HepG2 (cell line): ENCODE results near the gene SOX5. TPM values are rescaled to one million over a fixed set of nuclear protein-coding genes. Genes with fewer than 3 reads are reported as not detected.

Source experiments
- ATAC-seq: fragments of 200-7000 bp; cut with Tn5 transposase; 3 replicates; pipeline ENCODE4 v1.9.1; 2020; ENCODE audit warnings: mild to moderate bottlenecking, moderate library complexity
- BruUV-seq: library from RNA; stranded (reverse); fragments of 400-500 nt; replicated peaks from 2 replicates; lab custom pipeline; 2021; lab: Mats Ljungman, UMichigan
- CTCF ChIA-PET: fragments of 300-600 bp; formaldehyde crosslinking; extraction: SDS; loops from one replicate; lab custom pipeline; 2021; ENCODE audit warnings: low total read pairs, inconsistent platforms, low intra/inter-chr PET ratio; lab: Yijun Ruan, JAX
- POLR2A ChIA-PET: fragments of 350-600 bp; sonication (Branson Sonifier 250); formaldehyde crosslinking; loops from one replicate; lab custom pipeline; 2020; ENCODE audit warnings: antibody characterized with exemption, inconsistent platforms; lab: Yijun Ruan, JAX
- DNase-seq: peaks from one replicate; pipeline ENCODE4 v3.0.0-alpha.2; 2015; ENCODE audit warnings: low spot score
- FAIRE-seq: peaks from 3 replicates; lab custom pipeline; 2011; peaks lifted over from hg19 to GRCh38; lab: Jason Lieb, UNC
- H2AFZ ChIP-seq: one replicate; pipeline ENCODE4 v1.6.1; 2011; ENCODE audit warnings: low read length, inconsistent platforms
- H3K27ac ChIP-seq: fragments of 300-600 bp; 3 replicates; pipeline ENCODE4 v1.8.0; 2011; ENCODE audit warnings: mixed run types, mild to moderate bottlenecking, mixed read lengths, low read length, inconsistent platforms; ENCODE audit not compliant: insufficient read depth; ENCODE audit errors: extremely low read length
- H3K27me3 ChIP-seq, 2 experiments: fragments of 200-600 bp in 1 of 2; 2 replicates in 1 of 2; 3 replicates in 1 of 2; pipeline versions ENCODE4 v1.6.0 to v1.8.0; 2011; ENCODE audit warnings: low read length in 2 of 2, mild to moderate bottlenecking in 2 of 2, moderate library complexity in 2 of 2, inconsistent platforms in 1 of 2; ENCODE audit not compliant: insufficient read depth in 2 of 2, control insufficient read depth in 1 of 2
- H3K36me3 ChIP-seq, 2 experiments: fragments of 200-600 bp in 1 of 2; replicated peaks in 1 of 2; 2 replicates in 1 of 2; 3 replicates in 1 of 2; pipeline versions ENCODE4 v1.5.1 to v1.8.0; 2011; ENCODE audit warnings: low read length in 2 of 2, inconsistent platforms in 1 of 2; ENCODE audit not compliant: insufficient read depth in 2 of 2, control insufficient read depth in 1 of 2
- H3K4me1 ChIP-seq: 2 replicates; pipeline ENCODE4 v1.5.1; 2012; ENCODE audit warnings: low read length, inconsistent platforms; ENCODE audit not compliant: insufficient read depth
- H3K4me2 ChIP-seq: 2 replicates; pipeline ENCODE4 v1.6.0; 2011; ENCODE audit warnings: low read depth, low read length, inconsistent platforms
- H3K4me3 ChIP-seq, 3 experiments: fragments of 200-600 bp in 1 of 3; sonication (generic), shearing (Covaris generic) in 1 of 3; replicated peaks in 1 of 3; 2 replicates each; pipeline ENCODE4 v1.5.1; 2011 to 2016; ENCODE audit warnings: low read length in 3 of 3, inconsistent platforms in 2 of 3, low read depth in 2 of 3, mild to moderate bottlenecking in 2 of 3, control low read depth in 1 of 3, mixed read lengths in 1 of 3; ENCODE audit not compliant: insufficient read depth in 1 of 3
- H3K79me2 ChIP-seq: one replicate; pipeline ENCODE4 v1.6.1; 2011; ENCODE audit warnings: low read length, inconsistent platforms; ENCODE audit not compliant: insufficient read depth
- H3K9ac ChIP-seq: 2 replicates; pipeline ENCODE4 v1.6.0; 2011; ENCODE audit warnings: mild to moderate bottlenecking, low read depth, low read length, inconsistent platforms; ENCODE audit not compliant: insufficient read depth
- H3K9me3 ChIP-seq: 2 replicates; pipeline ENCODE4 v1.5.1; 2012; ENCODE audit warnings: mild to moderate bottlenecking, low read length
- H4K20me1 ChIP-seq: 2 replicates; pipeline ENCODE4 v1.6.0; 2011; ENCODE audit warnings: inconsistent platforms, mild to moderate bottlenecking, low read length, moderate library complexity; ENCODE audit not compliant: insufficient read depth
- ARID2 ChIP-seq: sonication (generic); formaldehyde crosslinking; IDR thresholded peaks from 2 replicates; pipeline ENCODE4 v1.8.1; 2022; ENCODE audit warnings: mild to moderate bottlenecking, missing genetic modification reagents, borderline replicate concordance
- ONECUT2 ChIP-seq: sonication (generic); formaldehyde crosslinking; IDR thresholded peaks from 2 replicates; pipeline ENCODE4 v1.4.0; 2020; ENCODE audit warnings: missing genetic modification reagents
- POGZ ChIP-seq: sonication (generic); formaldehyde crosslinking; IDR thresholded peaks from 2 replicates; pipeline ENCODE4 v1.4.0; 2020; ENCODE audit warnings: mild to moderate bottlenecking, missing genetic modification reagents
- RBM22 ChIP-seq: fragments of 200-400 bp; formaldehyde crosslinking; optimal IDR thresholded peaks from 2 replicates; pipeline ENCODE3; 2017; ENCODE audit warnings: mild to moderate bottlenecking, low read length, moderate library complexity
- ZNF18 ChIP-seq: sonication (generic); formaldehyde crosslinking; IDR thresholded peaks from 2 replicates; pipeline ENCODE4 v1.8.0; 2022; ENCODE audit warnings: mild to moderate bottlenecking, missing genetic modification reagents; ENCODE audit not compliant: insufficient replicate concordance
- ZNF264 ChIP-seq: sonication (generic); formaldehyde crosslinking; IDR thresholded peaks from 2 replicates; pipeline ENCODE4 v1.4.0; 2020; ENCODE audit warnings: missing genetic modification reagents
- WGBS: methylation state at CpG from one replicate; pipeline ENCODE4 v1.1.6; 2017; ENCODE audit warnings: low lambda C conversion rate; 5-methylcytosine and 5-hydroxymethylcytosine counted together
- in situ Hi-C: cut with HindIII; loops from 2 replicates; pipeline ENCODE4 v1.10.0; 2017; ENCODE audit warnings: low pct_unique_long_range_greater_than_20kb; ENCODE audit not compliant: extremely low pct_ligation_motif_present
- intact Hi-C: fragments of 100-400 bp; cut with micrococcal nuclease; formaldehyde crosslinking; loops from one replicate; pipeline ENCODE4 v1.10.0; 2022; ENCODE audit not compliant: unreplicated experiment
- polyA plus RNA-seq, 8 experiments: library from polyadenylated mRNA; depleted of rRNA in 3 of 8; stranded (reverse) in 7 of 8; unstranded in 1 of 8; fragments of >200 nt; fragmentation: Illumina TruSeq in 4 of 8; extraction: Trizol in 4 of 8; gene quantifications; 2 replicates each; pipeline versions ENCODE4 v1.2.1 to v1.2.3, GENCODE V29; 2011 to 2016; ENCODE audit warnings: low read depth in 4 of 8, missing spikeins in 1 of 8, mixed read lengths in 1 of 8; ENCODE audit not compliant: insufficient read depth in 1 of 8
- total RNA-seq, 5 experiments: library from RNA; depleted of rRNA; stranded (reverse); fragments of >200 nt; fragmentation: Illumina TruSeq; extraction: Trizol; gene quantifications; 2 replicates each; pipeline ENCODE4 v1.2.3, GENCODE V29; 2016; ENCODE audit warnings: low read depth in 1 of 5
- TF ChIP-seq, protein P1 (sequence below): sonication (generic); formaldehyde crosslinking; IDR thresholded peaks from 2 replicates; pipeline ENCODE4 v1.8.1; 2023; ENCODE audit warnings: mild to moderate bottlenecking, moderate library complexity, missing genetic modification reagents
- TF ChIP-seq, protein P2 (sequence below): sonication (generic); formaldehyde crosslinking; IDR thresholded peaks from 2 replicates; pipeline ENCODE4 v1.5.0; 2020; ENCODE audit warnings: missing genetic modification reagents
- TF ChIP-seq, protein P3 (sequence below): sonication (generic); formaldehyde crosslinking; conservative IDR thresholded peaks from 2 replicates; pipeline ENCODE4 v1.4.0; 2020; ENCODE audit warnings: mild to moderate bottlenecking, missing genetic modification reagents, moderate library complexity

SOX5 gene
- total and polyA plus RNA-seq, 2 of the 13 experiments (the other 11 are each of a cell fraction or from before 2014, with no cell fraction given): 18.5 to 76.4 TPM

DNA sequence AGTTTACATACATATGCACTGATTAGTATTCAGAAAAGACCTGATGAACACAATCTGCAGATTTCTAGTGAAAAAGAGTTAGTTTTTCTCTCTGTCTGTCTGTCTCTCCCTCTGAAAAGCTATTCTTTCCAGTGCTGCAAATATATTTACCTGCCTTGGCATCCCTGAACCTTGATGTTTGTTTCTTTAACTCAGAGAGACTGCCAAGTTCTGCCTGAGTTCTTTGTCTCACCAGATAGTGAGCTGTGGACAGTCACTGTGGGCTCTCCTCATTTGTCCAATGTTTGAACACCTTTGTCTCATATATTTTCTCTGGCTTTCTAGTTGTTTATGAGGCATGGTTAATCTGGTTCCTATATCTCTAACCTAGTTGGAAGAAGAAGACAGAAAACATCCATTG lies 250.4 kb downstream of the SOX5 start:
- H3K79me2 ChIP-seq: no peaks in the 10 kb centered on the region
- no TSS peak for BruUV-seq
- ChIA-PET CTCF (no interaction called here), POLR2A (no interaction called here)
- in situ Hi-C loops: no loop called here
- TF ChIP-seq ARID2 (CRISPR knock-in tag): no peak
- TF ChIP-seq, protein P1, sequence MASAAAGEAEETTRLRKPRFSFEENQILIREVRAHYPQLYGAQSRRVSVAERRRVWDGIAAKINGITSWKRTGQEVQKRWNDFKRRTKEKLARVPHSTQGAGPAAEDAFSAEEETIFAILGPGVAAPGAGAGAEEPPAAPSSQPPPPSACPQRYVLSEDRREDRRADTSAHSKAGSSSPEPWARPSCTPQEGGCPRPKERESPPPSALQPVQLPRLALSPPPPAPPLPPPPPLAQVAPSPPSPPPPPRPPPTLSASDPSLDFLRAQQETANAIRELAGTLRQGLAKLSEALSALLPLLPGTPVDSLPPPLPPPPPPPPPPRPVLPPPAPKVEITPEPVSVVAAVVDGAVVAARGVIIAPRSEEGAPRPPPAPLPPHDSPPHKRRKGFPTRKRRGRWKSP: no peak
- TF ChIP-seq RBM22: peak; percentile 37
- no peak for TF ChIP-seq ZNF18
- no peak for TF ChIP-seq ZNF264 (CRISPR knock-in tag)
- H3K4me3 ChIP-seq: no peak overlapping the region
- H3K4me2 ChIP-seq: no peak overlapping the region
- H3K27me3 ChIP-seq: no peaks in the 10 kb centered on the region
- intact Hi-C loops: no loop called here
- H3K9me3 ChIP-seq: no peaks in the 10 kb centered on the region
- no peak overlapping the region for H3K27ac ChIP-seq
- no peak for DNase-seq
- H3K36me3 ChIP-seq: peaks cover 1 to 3% of the 10 kb centered on the region in 2 experiments; a peak in 2 of 5 replicates
- H3K9ac ChIP-seq: no peak overlapping the region
- H2AFZ ChIP-seq: no peak overlapping the region
- no peaks in the 10 kb centered on the region; the same call in 1 of the 2 replicates for H3K4me1 ChIP-seq
- no peak for ATAC-seq
- no peaks in the 10 kb centered on the region for H4K20me1 ChIP-seq
- no peak for FAIRE-seq

DNA sequence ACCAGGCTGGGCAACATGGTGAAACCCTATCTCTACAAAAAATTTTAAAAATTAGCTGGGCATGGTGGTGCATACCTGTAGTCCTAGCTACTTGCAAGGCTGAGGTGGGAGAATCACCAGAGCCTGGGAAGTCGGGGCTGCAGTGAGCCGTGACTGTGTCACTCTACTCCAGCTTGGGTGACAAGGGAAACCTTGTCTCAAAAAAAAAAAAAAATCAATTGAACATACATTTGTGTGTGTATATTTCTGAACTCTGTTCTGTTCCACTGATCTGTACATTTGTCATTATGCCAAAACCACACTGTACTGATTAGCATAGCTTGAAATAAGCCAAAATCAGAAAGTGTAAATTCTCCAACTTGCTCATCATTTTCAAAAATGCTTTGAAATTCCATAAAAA lies 254.6 kb downstream of the SOX5 start:
- H3K27me3 ChIP-seq: no peaks in the 10 kb centered on the region
- FAIRE-seq: no peak
- H3K27ac ChIP-seq: peak overlapping the region; percentile 16
- DNase-seq: peak; percentile 16
- ATAC-seq: peak; percentile 89
- H3K9ac ChIP-seq: no peak overlapping the region
- 71% methylated on average over 2 of the region's 2 CpGs for WGBS
- no peaks in the 10 kb centered on the region for H3K79me2 ChIP-seq
- BruUV-seq: no TSS peak
- H3K4me2 ChIP-seq: no peak overlapping the region
- no peak overlapping the region for H2AFZ ChIP-seq
- no peak overlapping the region for H3K4me3 ChIP-seq
- H4K20me1 ChIP-seq: no peaks in the 10 kb centered on the region
- H3K9me3 ChIP-seq: no peaks in the 10 kb centered on the region
- intact Hi-C loops (no loop called here), in situ Hi-C loops (no loop called here)
- ChIA-PET POLR2A (no interaction called here), CTCF (no interaction called here)
- H3K4me1 ChIP-seq: no peaks in the 10 kb centered on the region; the same call in 1 of the 2 replicates
- peaks cover 2 to 9% of the 10 kb centered on the region in 2 experiments; a peak in 3 of 5 replicates for H3K36me3 ChIP-seq
- TF ChIP-seq, protein P2, sequence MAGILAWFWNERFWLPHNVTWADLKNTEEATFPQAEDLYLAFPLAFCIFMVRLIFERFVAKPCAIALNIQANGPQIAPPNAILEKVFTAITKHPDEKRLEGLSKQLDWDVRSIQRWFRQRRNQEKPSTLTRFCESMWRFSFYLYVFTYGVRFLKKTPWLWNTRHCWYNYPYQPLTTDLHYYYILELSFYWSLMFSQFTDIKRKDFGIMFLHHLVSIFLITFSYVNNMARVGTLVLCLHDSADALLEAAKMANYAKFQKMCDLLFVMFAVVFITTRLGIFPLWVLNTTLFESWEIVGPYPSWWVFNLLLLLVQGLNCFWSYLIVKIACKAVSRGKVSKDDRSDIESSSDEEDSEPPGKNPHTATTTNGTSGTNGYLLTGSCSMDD (CRISPR knock-in tag): no peak
- 0 out of 2 replicates have a peak, but pooled peaks have one; percentile 22 for TF ChIP-seq POGZ (CRISPR knock-in tag)
- 0 out of 2 replicates have a peak, but pooled peaks have one; percentile 43 for TF ChIP-seq ONECUT2 (CRISPR knock-in tag)
- TF ChIP-seq, protein P3, sequence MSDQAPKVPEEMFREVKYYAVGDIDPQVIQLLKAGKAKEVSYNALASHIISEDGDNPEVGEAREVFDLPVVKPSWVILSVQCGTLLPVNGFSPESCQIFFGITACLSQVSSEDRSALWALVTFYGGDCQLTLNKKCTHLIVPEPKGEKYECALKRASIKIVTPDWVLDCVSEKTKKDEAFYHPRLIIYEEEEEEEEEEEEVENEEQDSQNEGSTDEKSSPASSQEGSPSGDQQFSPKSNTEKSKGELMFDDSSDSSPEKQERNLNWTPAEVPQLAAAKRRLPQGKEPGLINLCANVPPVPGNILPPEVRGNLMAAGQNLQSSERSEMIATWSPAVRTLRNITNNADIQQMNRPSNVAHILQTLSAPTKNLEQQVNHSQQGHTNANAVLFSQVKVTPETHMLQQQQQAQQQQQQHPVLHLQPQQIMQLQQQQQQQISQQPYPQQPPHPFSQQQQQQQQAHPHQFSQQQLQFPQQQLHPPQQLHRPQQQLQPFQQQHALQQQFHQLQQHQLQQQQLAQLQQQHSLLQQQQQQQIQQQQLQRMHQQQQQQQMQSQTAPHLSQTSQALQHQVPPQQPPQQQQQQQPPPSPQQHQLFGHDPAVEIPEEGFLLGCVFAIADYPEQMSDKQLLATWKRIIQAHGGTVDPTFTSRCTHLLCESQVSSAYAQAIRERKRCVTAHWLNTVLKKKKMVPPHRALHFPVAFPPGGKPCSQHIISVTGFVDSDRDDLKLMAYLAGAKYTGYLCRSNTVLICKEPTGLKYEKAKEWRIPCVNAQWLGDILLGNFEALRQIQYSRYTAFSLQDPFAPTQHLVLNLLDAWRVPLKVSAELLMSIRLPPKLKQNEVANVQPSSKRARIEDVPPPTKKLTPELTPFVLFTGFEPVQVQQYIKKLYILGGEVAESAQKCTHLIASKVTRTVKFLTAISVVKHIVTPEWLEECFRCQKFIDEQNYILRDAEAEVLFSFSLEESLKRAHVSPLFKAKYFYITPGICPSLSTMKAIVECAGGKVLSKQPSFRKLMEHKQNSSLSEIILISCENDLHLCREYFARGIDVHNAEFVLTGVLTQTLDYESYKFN (CRISPR knock-in tag): 0 out of 2 replicates have a peak, but pooled peaks have one; percentile 17
